ENCODE measurements around the gene RAD23B.

DNA sequence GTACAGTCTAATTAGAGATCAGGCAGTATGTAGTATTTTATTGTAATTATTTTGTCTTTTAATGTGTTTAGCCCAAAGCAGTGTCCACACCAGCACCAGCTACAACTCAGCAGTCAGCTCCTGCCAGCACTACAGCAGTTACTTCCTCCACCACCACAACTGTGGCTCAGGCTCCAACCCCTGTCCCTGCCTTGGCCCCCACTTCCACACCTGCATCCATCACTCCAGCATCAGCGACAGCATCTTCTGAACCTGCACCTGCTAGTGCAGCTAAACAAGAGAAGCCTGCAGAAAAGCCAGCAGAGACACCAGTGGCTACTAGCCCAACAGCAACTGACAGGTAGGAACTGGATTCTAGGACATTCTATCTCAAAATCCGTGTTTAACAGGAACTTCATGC lies 23.2 kb downstream of the RAD23B start:
- TF ChIP-seq EZH2 (IDR thresholded peaks at IDR 0.05; ENCODE audit: insufficient read depth, poor library complexity, severe bottlenecking), result no peak
- no peak for TF ChIP-seq EZH2phosphoT487 (IDR thresholded peaks at IDR 0.05; ENCODE audit: insufficient read depth, low read depth)

Data from GM23248 (cell line).